ENCODE results near the gene SLITRK2. TPM values are rescaled to one million over a fixed set of nuclear protein-coding genes. Genes with fewer than 3 reads are reported as not detected.

SLITRK2 gene
- total RNA-seq (2014; rRNA removed; shearing (Covaris generic)) = not detected in 2 replicates

GRCh38 chrX:145817331-145818185, at the start of gene SLITRK2:
Gene SLITRK2 (plus strand): TSS chrX:145817829. CDS start chrX:145822426, 4,597 bp downstream.
- no peak for DNase-seq (ENCODE audit: low spot score)

GRCh38 chrX:145773006-145773405, 44.6 kb upstream of the SLITRK2 start:
- DNase-seq (ENCODE audit: low spot score) = no peak

DNA sequence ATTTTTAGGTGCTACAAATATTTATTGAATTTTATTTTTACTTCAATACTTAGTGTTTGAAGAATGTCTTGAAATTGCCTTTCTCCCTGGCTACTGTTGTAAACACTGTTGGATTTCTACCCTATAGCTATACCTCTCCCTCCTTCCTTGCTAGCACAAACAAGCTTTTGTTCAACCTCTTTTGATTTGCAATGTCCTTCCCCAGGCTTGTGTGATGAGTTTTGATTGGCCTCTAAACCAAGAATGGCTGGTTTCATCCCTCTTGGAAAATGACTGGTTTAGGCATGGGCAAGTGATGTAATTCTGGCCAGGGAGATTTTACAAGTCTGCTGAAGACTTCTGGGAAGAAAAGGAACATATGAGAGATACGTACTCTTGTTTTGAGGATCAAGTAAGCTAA, 25.3 kb upstream of the SLITRK2 start:
- DNase-seq (ENCODE audit: low spot score) = no peak

GRCh38 chrX:145803508-145803907, 14.1 kb upstream of the SLITRK2 start:
- no peak for DNase-seq (ENCODE audit: low spot score)

GRCh38 chrX:145813081-145813480, 4.5 kb upstream of the SLITRK2 start:
- DNase-seq (ENCODE audit: low spot score) = no peak

GRCh38 chrX:145816601-145817315, 871 bp upstream of the SLITRK2 start:
- no peak for DNase-seq (ENCODE audit: low spot score)

DNA sequence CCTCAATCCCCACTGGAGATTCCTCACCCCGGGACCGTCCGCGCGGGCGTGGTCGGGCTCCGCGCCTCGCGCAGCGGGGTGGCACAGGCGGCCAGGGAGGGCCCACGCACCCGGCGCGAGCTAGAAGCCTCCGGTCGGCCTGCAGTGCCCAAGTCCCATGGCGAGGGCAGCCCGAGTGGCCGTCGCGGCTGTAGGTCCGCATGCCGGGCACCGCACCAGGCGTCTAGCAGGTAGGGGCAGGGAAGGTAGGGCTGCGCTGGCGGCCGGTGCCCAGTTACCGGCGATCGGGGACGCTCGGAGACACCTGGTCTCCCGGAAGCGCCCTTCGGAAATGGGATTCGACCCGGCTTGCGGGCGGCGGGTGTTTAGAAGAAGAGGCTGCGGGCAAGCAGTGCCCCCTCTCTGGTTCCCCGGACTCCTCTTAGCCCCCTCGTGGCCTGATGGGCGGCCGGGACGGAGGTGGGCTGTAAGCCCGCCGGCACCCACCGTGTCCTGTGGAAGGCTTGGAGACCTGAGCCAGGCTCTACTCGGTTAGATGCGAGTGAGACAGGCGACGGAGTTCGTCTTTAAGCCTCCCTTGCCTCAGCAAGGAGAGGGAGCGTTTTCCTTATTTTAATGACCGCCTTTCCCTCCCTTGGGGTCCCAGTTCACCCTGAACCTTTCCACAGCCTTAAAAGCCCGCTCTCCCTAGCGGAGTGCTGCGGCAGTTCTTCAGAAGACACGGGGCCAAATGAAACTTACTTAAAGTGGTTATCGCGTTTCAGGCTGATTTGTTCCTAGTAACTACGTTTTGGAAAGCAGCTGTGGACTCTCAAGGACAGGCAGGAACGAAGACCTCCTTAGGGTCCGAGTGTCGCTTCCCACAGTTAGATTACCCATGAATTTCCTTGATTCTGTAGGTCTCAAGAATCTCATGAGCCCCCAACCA, 821 bp downstream of the SLITRK2 start:
- DNase-seq (ENCODE audit: low spot score) = no peak

DNA sequence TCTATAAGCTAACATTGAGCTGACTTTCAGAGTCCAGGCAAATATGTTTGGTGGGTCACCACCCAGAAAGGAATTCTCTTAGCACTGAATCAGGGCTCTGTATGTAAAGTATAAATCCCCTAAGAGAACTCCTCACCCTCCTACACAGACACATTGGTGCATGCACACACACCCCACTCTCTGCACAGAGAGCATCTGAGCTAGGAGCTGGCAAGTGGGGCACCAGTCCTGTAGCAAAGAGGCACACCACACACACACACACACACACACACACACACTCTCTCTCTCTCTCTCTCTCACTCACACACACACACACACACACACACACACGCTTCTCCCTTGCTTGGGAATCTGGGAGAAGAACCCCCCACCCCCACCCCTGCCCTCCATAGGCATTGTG, 3.2 kb downstream of the SLITRK2 start:
- no peak for DNase-seq (ENCODE audit: low spot score)

DNA sequence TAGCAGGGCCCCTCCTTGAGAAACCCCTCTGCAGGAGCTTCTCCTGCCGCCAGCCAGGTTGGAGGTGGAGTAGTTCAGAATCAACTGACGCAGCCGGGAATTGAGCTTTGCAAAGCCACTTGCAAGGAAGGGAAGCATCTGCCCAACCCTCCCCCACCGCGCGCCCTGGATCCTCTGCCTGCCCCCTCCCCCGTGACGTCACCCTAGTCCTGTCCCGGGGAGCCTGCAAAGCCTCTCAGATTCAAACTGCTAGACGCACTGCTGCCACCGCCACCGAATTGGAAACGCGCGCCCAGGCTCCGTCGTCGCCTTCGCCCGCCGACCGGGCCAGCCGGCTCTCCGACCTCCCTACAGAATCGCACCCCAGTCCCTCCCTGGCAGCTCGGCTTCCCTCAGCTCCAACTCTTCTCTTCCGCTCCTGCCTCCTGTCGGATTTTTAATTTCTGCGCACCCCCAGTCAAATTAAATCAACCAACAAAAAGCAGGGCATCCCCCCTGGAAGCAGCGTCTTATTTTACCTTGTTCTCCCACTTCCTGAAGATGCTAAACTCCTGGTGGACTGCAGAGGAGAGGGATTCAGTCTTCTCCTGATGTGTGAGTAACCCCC, 3.8 kb downstream of the SLITRK2 start:
- no peak for DNase-seq (ENCODE audit: low spot score)

- no peak for DNase-seq (ENCODE audit: low spot score)
Measured at GRCh38 chrX:145821898-145822571, 4.4 kb downstream of the SLITRK2 start.

- no peak for DNase-seq (ENCODE audit: low spot score)
Measured at GRCh38 chrX:145823132-145823531, 5.5 kb downstream of the SLITRK2 start.

DNA sequence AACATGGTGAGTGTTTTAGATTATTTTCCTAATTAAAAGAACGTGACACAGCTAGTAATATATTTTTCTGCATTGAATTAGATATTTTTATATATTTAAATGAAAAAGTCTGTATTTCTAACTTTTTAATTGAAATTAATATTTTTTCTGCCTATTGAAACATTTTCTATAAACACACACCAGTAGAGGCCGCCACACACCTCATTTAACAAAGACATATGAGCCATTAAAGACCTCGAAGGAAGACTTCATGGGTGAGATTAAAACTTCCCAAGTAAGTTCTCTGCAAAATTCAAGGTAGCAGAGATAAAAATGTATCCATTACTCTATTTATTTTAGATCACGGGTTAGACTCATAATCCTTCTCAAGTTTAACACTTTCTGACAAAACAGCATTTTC, 8.3 kb downstream of the SLITRK2 start:
- peak; percentile 42 for DNase-seq (ENCODE audit: low spot score)

- DNase-seq (ENCODE audit: low spot score) = no peak
Measured at GRCh38 chrX:145826466-145826865, 8.8 kb downstream of the SLITRK2 start.

- no peak for DNase-seq (ENCODE audit: low spot score)
Measured at GRCh38 chrX:145832796-145833195, 15.2 kb downstream of the SLITRK2 start.

DNA sequence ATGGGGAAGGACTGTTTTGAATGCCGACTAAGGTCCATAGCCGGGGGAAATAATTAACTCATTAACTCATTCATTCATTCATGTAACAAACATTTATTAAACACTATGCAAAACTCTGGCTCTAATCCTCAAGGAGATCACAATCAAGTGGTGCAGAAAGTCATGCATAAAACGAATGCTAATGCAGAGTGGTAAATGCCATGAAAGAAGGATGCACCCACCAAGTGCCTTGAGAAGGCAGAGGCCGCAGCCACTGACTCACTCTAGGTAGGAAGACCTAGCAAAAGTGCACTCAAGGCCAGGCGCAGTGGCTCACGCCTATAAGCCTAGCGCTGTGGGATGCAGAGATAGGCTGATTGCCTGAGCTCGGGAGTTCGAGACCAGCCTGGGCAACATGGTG, 22.9 kb downstream of the SLITRK2 start:
- no peak for DNase-seq (ENCODE audit: low spot score)

GRCh38 chrX:145843146-145843904, 25.7 kb downstream of the SLITRK2 start:
- no peak for DNase-seq (ENCODE audit: low spot score)

DNA sequence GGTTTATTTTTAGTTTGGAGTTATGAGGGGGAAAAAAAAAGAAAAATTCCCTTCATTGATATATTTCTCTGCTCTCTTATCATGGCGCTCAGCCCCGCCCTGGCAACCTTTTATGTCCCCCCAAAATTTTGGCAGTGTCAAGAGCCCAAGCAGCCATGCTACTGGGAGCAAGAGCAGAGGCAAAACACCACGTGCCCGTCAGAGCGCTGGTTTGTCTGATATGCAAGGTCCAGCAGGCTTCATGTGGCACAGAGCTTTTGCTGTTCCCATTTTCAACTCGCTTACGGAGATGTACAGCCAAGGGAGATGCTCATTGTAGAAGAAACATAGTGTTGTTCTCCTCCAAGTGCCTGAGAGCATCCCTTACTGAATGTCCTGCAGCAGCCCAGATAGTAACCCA, 27.3 kb downstream of the SLITRK2 start:
- no peak for DNase-seq (ENCODE audit: low spot score)

DNA sequence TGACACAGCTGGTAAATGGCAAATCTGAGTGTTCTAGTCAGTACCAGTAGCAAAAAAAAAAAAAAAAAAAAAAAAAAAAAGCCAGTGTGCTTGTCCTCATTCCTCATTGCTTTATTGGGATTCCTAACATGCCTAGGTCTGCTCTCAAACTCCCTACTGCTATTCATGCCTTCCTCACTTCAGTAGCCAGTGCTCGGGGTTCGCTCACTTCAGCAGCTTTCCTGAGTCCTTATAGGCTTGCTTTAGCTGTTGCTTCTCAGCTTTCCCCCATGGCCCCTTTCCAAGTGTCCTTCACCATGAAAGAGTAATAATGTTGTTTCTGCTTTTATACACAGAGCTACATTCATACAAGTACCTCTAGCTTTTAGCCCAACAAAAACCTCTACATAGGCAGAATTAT, 30.8 kb downstream of the SLITRK2 start:
- no peak for DNase-seq (ENCODE audit: low spot score)

DNA sequence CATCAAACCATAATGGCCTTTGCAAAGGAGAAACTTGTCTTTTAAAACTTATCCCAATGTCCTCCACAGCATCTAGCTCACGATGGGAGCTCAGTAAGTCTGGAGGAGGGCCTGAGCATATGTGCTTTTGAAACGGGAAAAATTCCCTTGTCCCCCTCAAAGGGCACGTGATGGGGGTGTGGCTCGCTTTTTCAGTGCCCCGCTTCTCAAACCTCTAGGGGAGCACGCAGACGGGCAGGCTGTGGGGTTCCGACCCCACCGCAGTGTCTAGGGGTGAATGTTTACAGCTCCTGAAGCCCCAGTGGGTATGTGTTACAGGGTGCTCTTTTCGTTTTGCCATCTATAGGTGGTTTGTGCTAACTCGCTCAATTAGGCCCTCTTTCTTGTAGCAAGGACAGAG, 31.2 kb downstream of the SLITRK2 start:
- DNase-seq (ENCODE audit: low spot score) = no peak

DNA sequence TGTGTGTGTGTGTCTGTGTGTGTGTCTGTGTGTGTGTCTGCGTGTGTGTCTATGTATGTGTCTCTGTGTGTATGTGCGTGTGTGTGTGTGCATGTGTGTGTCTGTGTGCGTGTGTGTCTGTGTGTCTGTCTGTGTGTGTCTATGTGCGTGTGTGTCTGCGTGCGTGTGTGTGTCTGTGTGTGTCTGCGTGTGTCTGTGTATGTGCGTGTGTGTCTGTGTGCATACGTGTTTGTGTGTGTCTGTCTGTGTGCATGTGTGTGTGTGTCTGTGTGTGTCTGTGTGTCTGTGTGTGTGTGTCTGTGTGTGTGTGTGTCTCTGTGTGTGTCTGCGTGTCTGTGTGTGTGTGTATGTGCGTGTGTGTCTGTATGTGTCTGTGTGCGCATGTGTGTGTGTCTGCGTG, 35.6 kb downstream of the SLITRK2 start:
- DNase-seq (ENCODE audit: low spot score) = no peak

Data from HT-29 (cell line).